A673 (cell line): ENCODE data around the gene EFS. TPM values are rescaled to one million over a fixed set of nuclear protein-coding genes. Genes with fewer than 3 reads are reported as not detected.
A peak's percentile ranks its signal among the peaks of the same experiment; 100 is the strongest.

Experiments
- BruUV-seq: library from RNA; stranded (reverse); fragments of 400-500 nt; replicated peaks from 2 replicates; lab custom pipeline; 2021; lab: Mats Ljungman, UMichigan
- CTCF ChIA-PET: fragments of 300-600 bp; sonication (Branson Sonifier 250); formaldehyde crosslinking; loops from one replicate; lab custom pipeline; 2022; ENCODE audit warnings: antibody characterized with exemption; lab: Charles Lee
- POLR2A ChIA-PET: fragments of 300-600 bp; sonication (Branson Sonifier 250); formaldehyde crosslinking; loops from one replicate; lab custom pipeline; 2022; ENCODE audit warnings: antibody characterized with exemption; ENCODE audit not compliant: low non-redundant PET; lab: Charles Lee
- DNase-seq: peaks from one replicate; pipeline ENCODE4 v3.0.0-alpha.2; 2015; ENCODE audit warnings: low spot score
- H3K27ac ChIP-seq: fragments of 200-600 bp; sonication (generic); 2 replicates; pipeline ENCODE4 v1.5.1; 2016; ENCODE audit warnings: mixed run types, low read depth, mild to moderate bottlenecking, mixed read lengths, antibody characterized with exemption, low read length; ENCODE audit not compliant: poor library complexity, severe bottlenecking
- H3K27me3 ChIP-seq: fragments of 200-600 bp; sonication (generic); replicated peaks from 2 replicates; pipeline ENCODE4 v1.6.1; 2017; ENCODE audit warnings: mixed run types, low read depth, mild to moderate bottlenecking, mixed read lengths, antibody characterized with exemption, low read length; ENCODE audit not compliant: insufficient read depth, poor library complexity
- H3K36me3 ChIP-seq: fragments of 200-600 bp; sonication (generic); 2 replicates; pipeline ENCODE4 v1.6.1; 2016; ENCODE audit warnings: mixed run types, mild to moderate bottlenecking, mixed read lengths, antibody characterized with exemption, low read length; ENCODE audit not compliant: insufficient read depth, poor library complexity, severe bottlenecking
- H3K4me1 ChIP-seq: fragments of 200-600 bp; sonication (generic); 2 replicates; pipeline ENCODE4 v1.6.1; 2017; ENCODE audit warnings: mixed run types, mild to moderate bottlenecking, mixed read lengths, antibody characterized with exemption, low read length; ENCODE audit not compliant: insufficient read depth, poor library complexity, severe bottlenecking
- H3K4me3 ChIP-seq: fragments of 200-600 bp; sonication (generic); 2 replicates; pipeline ENCODE4 v1.5.1; 2016; ENCODE audit warnings: low read depth, mixed run types, mild to moderate bottlenecking, mixed read lengths, low read length; ENCODE audit not compliant: poor library complexity, severe bottlenecking
- H3K9me3 ChIP-seq: fragments of 200-600 bp; sonication (generic); 2 replicates; pipeline ENCODE4 v1.6.1; 2016; ENCODE audit warnings: mixed run types, low read depth, mild to moderate bottlenecking, mixed read lengths, antibody characterized with exemption, low read length; ENCODE audit not compliant: poor library complexity, severe bottlenecking
- CTCF ChIP-seq: fragments of 300-800, 200-600 bp; sonication (generic); conservative IDR thresholded peaks from 2 replicates; pipeline ENCODE4 v1.5.1; 2017; ENCODE audit warnings: low read depth, mild to moderate bottlenecking, antibody characterized with exemption, low read length, moderate library complexity, mixed read lengths
- EZH2 ChIP-seq: fragments of 200-600 bp; sonication (generic); IDR thresholded peaks from 2 replicates; pipeline ENCODE4 v1.6.1; 2017; ENCODE audit warnings: borderline replicate concordance, low read depth, mild to moderate bottlenecking, mixed read lengths, antibody characterized with exemption, low read length; ENCODE audit not compliant: poor library complexity, severe bottlenecking
- intact Hi-C: fragments of 100-400 bp; cut with micrococcal nuclease; formaldehyde crosslinking; loops from one replicate; pipeline ENCODE4 v1.10.0; 2022; ENCODE audit not compliant: unreplicated experiment
- total RNA-seq: library from RNA; stranded (reverse); gene quantifications from 2 replicates; pipeline ENCODE4 v1.2.3, GENCODE V29; 2021

EFS gene
- total RNA-seq, 1 experiment from 2014 or later = 55.9 TPM

GRCh38 chr14:23380976-23381375 is 16.0 kb upstream of the EFS start:
- no TSS peak for BruUV-seq
- POLR2A ChIA-PET = no interaction called here

GRCh38 chr14:23380197-23380914 is 15.4 kb upstream of the EFS start:
- POLR2A ChIA-PET = no interaction called here
- intact Hi-C loops = loop anchor here (1.0 to 5.0 kb wide), 2 partner anchors 52 to 113 kb away; no protein-coding TSS in a partner anchor
- TF ChIP-seq EZH2 = no peak
- TF ChIP-seq CTCF = no peak
- H3K4me1 ChIP-seq = peaks cover 8% of the 10 kb centered on the region
- H3K4me3 ChIP-seq = no peak overlapping the region
- H3K27me3 ChIP-seq = no peaks in the 10 kb centered on the region
- no peak overlapping the region for H3K27ac ChIP-seq
- no peaks in the 10 kb centered on the region for H3K9me3 ChIP-seq
- DNase-seq = no peak
- no TSS peak for BruUV-seq
- CTCF ChIA-PET = interaction anchor here (0.5 to 1.5 kb wide), 5 partner anchors 8 to 162 kb away, joined by 3 to 6 read pairs (median 4); partner anchors contain the start of gene PABPN1
- H3K36me3 ChIP-seq = no peaks in the 10 kb centered on the region

More at GRCh38 chr14:23380976-23381375, 16.0 kb upstream of the EFS start:
- no peak overlapping the region for H3K4me3 ChIP-seq
- H3K27ac ChIP-seq = no peak overlapping the region
- intact Hi-C loops = loop anchor here (1.0 to 5.0 kb wide), 2 partner anchors 53 to 114 kb away; no protein-coding TSS in a partner anchor
- no peaks in the 10 kb centered on the region for H3K36me3 ChIP-seq
- DNase-seq = no peak
- no peak for TF ChIP-seq EZH2
- no peak for TF ChIP-seq CTCF
- no peaks in the 10 kb centered on the region for H3K27me3 ChIP-seq
- peaks cover 8% of the 10 kb centered on the region for H3K4me1 ChIP-seq
- H3K9me3 ChIP-seq = no peaks in the 10 kb centered on the region
- CTCF ChIA-PET = interaction anchor here (0.5 kb wide), 1 partner anchor 75 kb away, joined by 4 read pairs; no protein-coding TSS in a partner anchor

GRCh38 chr14:23379366-23380196 is 14.6 kb upstream of the EFS start:
- ChIA-PET POLR2A (no interaction called here), CTCF (interaction anchor here (0.5 to 1.5 kb wide), 4 partner anchors 9 to 163 kb away, joined by 3 to 4 read pairs (median 4); partner anchors contain the start of gene PABPN1)
- Histone ChIP-seq H3K36me3 (no peaks in the 10 kb centered on the region), H3K27ac (no peak overlapping the region), H3K27me3 (no peaks in the 10 kb centered on the region), H3K4me1 (peaks cover 8% of the 10 kb centered on the region), H3K9me3 (no peaks in the 10 kb centered on the region), H3K4me3 (no peak overlapping the region)
- intact Hi-C loops = loop anchor here (1.0 to 5.0 kb wide), 2 partner anchors 51 to 112 kb away; no protein-coding TSS in a partner anchor
- no TSS peak for BruUV-seq
- peak; percentile 50 for DNase-seq
- TF ChIP-seq EZH2 (no peak), CTCF (peak; percentile 97)
